Activated CD4-positive, alpha-beta T cell treated with anti-CD3 and anti-CD28 coated beads for 48 hours (primary cell): ENCODE measurements around the gene TFDP2.
A peak's percentile ranks its signal among the peaks of the same experiment; 100 is the strongest.
"Not testable (repeated sequence)": the region's sequence is repeated elsewhere in the genome, so short reads cannot be mapped to it uniquely, and the experiment has no call there.

ENCODE experiments used
- DNase-seq: peaks from one replicate; pipeline ENCODE4 v3.0.0-alpha.2; 2020

The TFDP2 gene

GRCh38 chr3:141914311-141914710, 235.0 kb downstream of the TFDP2 start:
- no peak for DNase-seq

- peak; percentile 56 for DNase-seq
Observed at GRCh38 chr3:141913150-141913811, 236.1 kb downstream of the TFDP2 start.

- not testable (repeated sequence) for DNase-seq
Observed at GRCh38 chr3:141909986-141910385, 239.4 kb downstream of the TFDP2 start.

GRCh38 chr3:141909408-141909807, 239.9 kb downstream of the TFDP2 start:
- no peak for DNase-seq

GRCh38 chr3:141905129-141905528, 244.2 kb downstream of the TFDP2 start:
- no peak for DNase-seq

- no peak for DNase-seq
Observed at GRCh38 chr3:141904203-141904602, 245.1 kb downstream of the TFDP2 start.

- no peak for DNase-seq
Observed at GRCh38 chr3:141901914-141902313, 247.4 kb downstream of the TFDP2 start.

- peak; percentile 19 for DNase-seq
Observed at GRCh38 chr3:141900343-141900742, 249.0 kb downstream of the TFDP2 start.

GRCh38 chr3:141898908-141899307, 250.4 kb downstream of the TFDP2 start:
- DNase-seq = no peak

GRCh38 chr3:141895731-141896130, 253.6 kb downstream of the TFDP2 start:
- DNase-seq = no peak

GRCh38 chr3:141894524-141895176, 254.7 kb downstream of the TFDP2 start:
- DNase-seq = no peak
